ENCODE measurements around the gene PARP4. TPM values are rescaled to one million over a fixed set of nuclear protein-coding genes. Genes with fewer than 3 reads are reported as not detected.
"Not testable (repeated sequence)": the region's sequence is repeated elsewhere in the genome, so short reads cannot be mapped to it uniquely, and the experiment has no call there.

PARP4 gene
- total RNA-seq, 2 donors from 2014 or later, result 9.1 to 40.0 TPM

DNA sequence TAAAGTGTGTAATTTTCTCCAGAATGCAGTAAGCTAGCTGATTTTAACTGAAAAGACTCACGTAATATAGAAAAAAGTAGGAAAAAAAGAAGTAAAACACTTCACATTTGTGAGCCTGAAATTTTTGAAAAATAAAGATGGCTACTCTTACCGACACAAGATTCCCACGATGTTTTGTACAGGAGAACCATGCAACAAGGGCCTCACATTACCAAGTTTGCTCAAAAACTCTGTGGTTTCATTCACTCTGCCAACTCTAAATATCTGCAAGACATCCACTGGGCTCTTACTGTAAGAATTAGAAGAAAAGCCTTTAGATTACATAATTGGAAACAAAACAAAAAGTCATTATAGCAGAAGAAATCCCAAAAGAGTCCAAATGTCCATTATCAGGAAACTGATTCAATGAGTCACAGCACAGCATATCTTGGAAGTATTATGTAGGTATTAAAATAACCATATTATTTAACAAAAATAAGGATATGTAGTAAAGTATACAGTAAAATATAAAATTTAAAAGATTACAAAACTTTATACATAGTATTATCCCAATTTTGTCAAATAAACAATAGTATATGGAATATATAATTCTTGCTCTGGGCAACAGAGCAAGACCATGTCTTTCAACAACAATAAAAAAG is 26.4 kb downstream of the PARP4 start:
- ATAC-seq; H3K9me3 Mint-ChIP-seq; DNase-seq (ENCODE audit: low spot score in 2 of 2); H3K27ac Mint-ChIP-seq: not testable (repeated sequence)
- H3K36me3 Mint-ChIP-seq, result peaks cover 16 to 34% of the 10 kb centered on the region in 2 donors

DNA sequence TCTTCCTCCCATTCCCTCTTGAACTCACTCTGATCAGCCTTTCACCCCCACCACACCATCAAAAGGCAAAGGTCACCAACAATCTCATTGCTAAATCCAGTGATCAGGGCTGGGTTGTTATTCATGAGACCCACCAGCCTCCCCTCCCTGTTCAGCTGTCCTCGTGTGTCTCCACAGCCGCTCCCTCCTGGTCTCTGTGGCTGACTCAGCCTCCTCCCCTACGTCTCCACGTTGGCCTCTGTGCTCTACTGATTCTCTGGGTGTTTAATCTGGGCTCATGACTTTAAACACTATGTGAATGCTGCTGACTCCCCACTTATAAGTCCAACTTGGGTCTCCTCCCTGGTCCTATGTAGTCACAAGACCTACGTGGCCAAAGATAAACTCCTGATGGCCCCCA is 38.9 kb downstream of the PARP4 start:
- peaks cover 27 to 34% of the 10 kb centered on the region in 2 donors for H3K36me3 Mint-ChIP-seq
- DNase-seq (ENCODE audit: low spot score in 2 of 2), result no peak
- no peak for ATAC-seq
- H3K27ac Mint-ChIP-seq, result peak overlapping the region in 1 of 2 donors; percentile 66
- H3K9me3 Mint-ChIP-seq, result no peaks in the 10 kb centered on the region

DNA sequence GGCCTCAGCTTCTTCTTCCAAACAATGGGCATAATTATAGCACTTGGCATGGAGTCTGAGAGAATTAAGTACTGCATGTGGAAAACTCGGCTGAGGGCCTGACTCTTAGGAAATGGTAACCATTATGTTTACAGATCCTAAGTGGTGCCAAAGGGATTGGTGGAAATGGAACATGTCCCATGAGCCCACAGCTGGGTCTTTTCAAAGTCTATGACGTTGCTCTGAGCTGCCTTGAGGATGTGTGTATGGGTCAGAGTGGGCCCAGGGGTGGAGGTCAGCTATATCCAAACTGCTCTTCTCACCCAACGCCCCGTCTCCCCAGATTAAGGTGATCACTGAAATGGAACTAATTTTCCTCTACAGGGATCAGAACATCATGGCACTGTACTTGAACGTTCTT is 40.4 kb downstream of the PARP4 start:
- ATAC-seq, result not testable (repeated sequence)

DNA sequence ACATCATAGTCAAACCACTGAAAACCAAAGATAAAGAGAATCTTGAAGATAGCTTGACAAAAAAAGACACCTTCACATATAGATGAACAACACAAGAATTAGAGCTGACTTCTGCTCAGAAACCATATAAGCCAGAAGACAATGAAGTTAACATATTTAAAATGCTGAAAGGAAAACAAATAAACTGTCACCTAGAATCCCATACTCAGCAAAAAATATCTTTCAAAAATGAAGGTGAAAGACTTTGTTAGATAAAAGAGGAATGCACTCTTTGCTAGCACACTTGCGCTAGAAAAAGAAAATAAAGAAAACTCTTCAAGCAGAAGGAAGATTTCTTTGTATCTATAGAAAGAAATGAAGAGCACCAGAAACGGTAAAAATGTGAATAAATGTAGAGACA is 49.5 kb downstream of the PARP4 start:
- no peak for ATAC-seq
- Mint-ChIP-seq H3K36me3 (peaks cover 5 to 17% of the 10 kb centered on the region in 2 donors), H3K9me3 (no peaks in the 10 kb centered on the region), H3K27ac (peak overlapping the region in 1 of 2 donors; percentile 5)
- no peak for DNase-seq (ENCODE audit: low spot score in 2 of 2)

More for the DNA sequence above, 40.4 kb downstream of the PARP4 start:
- H3K27ac Mint-ChIP-seq; DNase-seq (ENCODE audit: low spot score in 2 of 2); H3K9me3 Mint-ChIP-seq: not testable (repeated sequence)
- H3K36me3 Mint-ChIP-seq, result peaks cover 33 to 49% of the 10 kb centered on the region in 2 donors

DNA sequence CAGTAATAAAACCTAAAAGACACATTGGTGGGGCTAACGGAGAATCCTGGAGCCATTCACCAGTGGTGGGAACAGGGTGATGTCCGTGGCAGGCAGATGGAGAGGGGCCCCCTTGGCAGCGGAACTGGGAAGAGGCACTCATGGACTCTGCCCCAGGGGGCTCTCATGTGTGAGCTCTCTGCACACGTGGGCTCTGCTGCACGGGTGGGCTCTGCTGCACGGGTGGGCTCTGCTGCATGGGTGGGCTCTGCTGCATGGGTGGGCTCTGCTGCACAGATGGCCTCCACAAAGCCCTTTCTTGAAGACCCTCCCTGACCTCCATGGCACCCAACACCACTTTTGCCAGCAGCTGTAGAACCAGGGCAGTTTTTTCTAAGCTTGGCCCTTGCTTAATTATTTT is 52.3 kb downstream of the PARP4 start:
- ATAC-seq (no peak), DNase-seq (ENCODE audit: low spot score in 2 of 2) (no peak)
- Mint-ChIP-seq H3K27ac (no peak overlapping the region), H3K9me3 (no peaks in the 10 kb centered on the region), H3K36me3 (peaks cover 0 to 2% of the 10 kb centered on the region in 2 donors)

DNA sequence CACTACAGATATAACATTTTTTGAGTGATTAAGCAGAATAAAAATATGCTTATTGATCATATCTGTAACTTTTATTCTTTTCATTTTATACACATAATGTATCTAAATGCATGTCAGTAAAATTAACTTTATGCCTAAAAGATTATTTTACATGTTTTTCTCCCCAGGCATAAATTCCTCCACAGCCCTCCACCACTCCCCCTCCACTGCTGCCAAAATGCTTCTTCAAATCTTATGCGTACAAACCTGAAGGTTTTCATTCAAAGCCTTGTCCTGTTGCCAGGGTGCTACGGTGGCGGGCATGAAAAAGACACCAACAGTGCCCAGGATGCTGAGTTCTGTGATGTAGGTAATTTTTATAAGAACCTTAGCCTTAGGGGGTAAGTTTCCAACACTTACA is 52.9 kb downstream of the PARP4 start:
- DNase-seq (ENCODE audit: low spot score in 2 of 2) (no peak), ATAC-seq (no peak)
- Mint-ChIP-seq H3K27ac (no peak overlapping the region), H3K9me3 (no peaks in the 10 kb centered on the region), H3K36me3 (peaks cover 0 to 3% of the 10 kb centered on the region in 2 donors)

DNA sequence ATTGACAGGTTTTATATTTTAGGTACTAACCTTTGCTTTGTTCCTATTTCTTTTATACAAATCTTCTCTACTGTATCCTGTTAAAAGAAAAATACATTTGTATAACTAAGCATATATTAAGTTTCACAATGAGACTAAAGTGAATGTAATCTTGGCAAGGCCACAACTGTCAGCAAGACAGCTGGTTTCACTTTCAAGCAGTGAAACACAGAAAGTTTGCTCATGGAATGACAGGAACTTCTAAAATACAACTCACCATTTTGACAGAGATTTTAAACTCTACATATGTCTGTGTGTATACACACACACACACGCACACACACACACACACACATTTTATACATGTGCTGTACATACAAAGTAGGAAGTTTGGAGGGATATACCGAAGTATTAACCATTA is 53.3 kb downstream of the PARP4 start:
- DNase-seq (ENCODE audit: low spot score in 2 of 2) (peak in 1 of 2 donors; percentile 7), ATAC-seq (peak; percentile 72 to 93)
- H3K9me3 Mint-ChIP-seq, result no peaks in the 10 kb centered on the region
- no peak overlapping the region for H3K27ac Mint-ChIP-seq
- peaks cover 0 to 5% of the 10 kb centered on the region in 2 donors for H3K36me3 Mint-ChIP-seq

DNA sequence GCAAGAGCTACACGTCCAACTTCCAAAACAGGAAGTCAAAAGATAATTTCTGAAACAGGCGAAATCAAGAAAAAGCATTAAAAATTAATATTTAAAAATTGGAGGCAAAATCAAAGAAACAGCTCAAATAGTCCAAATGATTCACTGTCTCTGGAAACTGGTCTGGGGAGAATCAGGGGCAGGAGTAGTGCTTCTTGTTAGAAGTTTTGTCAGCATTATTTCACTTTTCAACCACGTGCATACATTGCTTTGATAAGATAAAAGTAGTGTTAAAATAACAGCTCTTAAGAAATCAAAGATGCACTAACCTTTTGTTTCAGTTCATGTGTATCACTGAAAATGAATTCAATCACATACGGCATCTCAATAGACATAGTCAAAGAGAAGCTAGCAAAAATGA is 53.8 kb downstream of the PARP4 start:
- DNase-seq (ENCODE audit: low spot score in 2 of 2) (no peak), ATAC-seq (no peak)
- H3K36me3 Mint-ChIP-seq, result peaks cover 0 to 5% of the 10 kb centered on the region in 2 donors
- H3K9me3 Mint-ChIP-seq, result no peaks in the 10 kb centered on the region
- H3K27ac Mint-ChIP-seq, result no peak overlapping the region

DNA sequence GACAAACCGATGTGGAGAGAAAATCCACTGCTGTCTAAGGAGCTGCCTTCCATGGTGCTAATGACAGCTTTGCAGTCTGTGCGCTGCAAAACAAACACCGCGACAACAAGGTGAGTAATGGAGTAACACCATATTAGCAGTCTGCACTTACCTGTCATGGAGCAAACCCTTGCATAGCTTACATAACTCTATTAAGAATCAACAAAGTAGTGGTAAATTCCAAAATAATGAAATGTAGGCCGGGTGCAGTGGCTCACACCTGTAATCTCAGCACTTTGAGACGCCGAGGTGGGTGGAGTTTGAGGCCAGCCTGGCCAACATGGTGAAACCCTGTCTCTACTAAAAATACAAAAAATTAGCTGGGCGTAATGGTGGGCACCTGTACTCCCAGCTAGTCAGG is 56.2 kb downstream of the PARP4 start:
- H3K27ac Mint-ChIP-seq, result no peak overlapping the region
- peaks cover 0 to 5% of the 10 kb centered on the region in 2 donors for H3K36me3 Mint-ChIP-seq
- DNase-seq (ENCODE audit: low spot score in 2 of 2) (no peak), ATAC-seq (no peak)
- H3K9me3 Mint-ChIP-seq, result no peaks in the 10 kb centered on the region

DNA sequence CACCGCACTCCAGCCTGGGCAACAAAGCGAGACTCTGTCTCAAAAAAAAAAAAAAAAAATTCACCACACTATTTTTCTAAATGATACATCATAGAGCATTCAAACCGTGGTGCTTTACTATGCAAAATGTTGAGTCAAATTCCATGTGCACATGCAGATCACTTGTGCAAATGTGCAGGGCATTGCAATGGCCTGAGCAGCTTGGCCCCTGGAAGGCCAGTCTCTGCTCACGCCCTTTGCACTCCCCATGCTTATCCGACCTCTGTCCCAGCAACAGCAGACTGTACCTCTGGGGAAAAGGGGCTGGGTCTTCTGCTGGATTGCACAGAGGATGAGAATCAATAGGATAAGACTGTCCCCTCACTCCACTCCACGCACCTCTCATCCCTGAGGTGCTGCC is 58.5 kb downstream of the PARP4 start:
- Mint-ChIP-seq H3K27ac (no peak overlapping the region), H3K9me3 (no peaks in the 10 kb centered on the region), H3K36me3 (peaks cover 0 to 5% of the 10 kb centered on the region in 2 donors)
- ATAC-seq (no peak), DNase-seq (ENCODE audit: low spot score in 2 of 2) (no peak)

DNA sequence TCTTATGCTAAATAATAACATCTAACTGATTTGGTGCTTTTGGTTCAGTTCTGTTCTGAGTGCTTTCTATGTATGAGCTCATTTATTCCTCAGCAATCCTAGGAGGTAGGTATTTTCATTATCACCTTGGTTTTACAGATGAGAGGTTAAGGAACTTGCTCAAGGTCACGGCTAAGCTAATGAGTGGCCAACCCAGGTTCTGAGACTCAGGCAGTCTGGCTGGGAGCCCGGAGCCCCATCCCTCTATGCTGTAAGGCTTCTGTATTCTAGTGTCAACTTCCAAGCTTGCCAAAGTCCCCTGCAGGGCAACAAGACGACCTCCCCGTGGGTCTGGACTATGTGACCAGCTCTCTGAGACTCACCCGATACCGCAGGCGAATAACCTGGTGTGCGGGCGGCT is 60.5 kb downstream of the PARP4 start:
- no peak for DNase-seq (ENCODE audit: low spot score in 2 of 2)
- H3K36me3 Mint-ChIP-seq, result peaks cover 5 to 16% of the 10 kb centered on the region in 2 donors
- no peak for ATAC-seq

DNA sequence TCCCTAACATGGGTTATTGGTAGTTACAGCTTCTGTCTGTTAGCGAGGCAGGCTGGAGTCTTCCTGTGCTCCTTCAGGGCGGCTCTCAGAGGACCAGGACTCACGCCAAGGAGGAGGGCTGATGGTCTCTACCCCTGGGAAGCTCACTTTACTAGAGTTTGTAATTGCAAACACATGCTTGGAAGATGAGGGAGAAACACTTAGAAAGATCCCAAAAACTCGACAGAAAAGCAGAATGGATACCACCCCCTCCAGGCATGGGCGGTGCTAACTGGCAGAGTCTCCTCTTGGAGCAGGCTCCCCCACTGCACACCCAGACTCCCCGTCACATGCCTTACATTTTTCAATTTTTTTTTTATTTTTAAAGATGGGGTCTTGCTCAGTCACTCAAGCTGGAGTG is 62.0 kb downstream of the PARP4 start:
- peak overlapping the region in 1 of 2 donors; percentile 5 for H3K27ac Mint-ChIP-seq
- H3K36me3 Mint-ChIP-seq, result peaks cover 11 to 16% of the 10 kb centered on the region in 2 donors
- DNase-seq (ENCODE audit: low spot score in 2 of 2) (no peak), ATAC-seq (no peak)
- H3K9me3 Mint-ChIP-seq, result no peaks in the 10 kb centered on the region

More for the DNA sequence above, 60.5 kb downstream of the PARP4 start:
- Mint-ChIP-seq H3K9me3 (no peaks in the 10 kb centered on the region), H3K27ac (no peak overlapping the region)

DNA sequence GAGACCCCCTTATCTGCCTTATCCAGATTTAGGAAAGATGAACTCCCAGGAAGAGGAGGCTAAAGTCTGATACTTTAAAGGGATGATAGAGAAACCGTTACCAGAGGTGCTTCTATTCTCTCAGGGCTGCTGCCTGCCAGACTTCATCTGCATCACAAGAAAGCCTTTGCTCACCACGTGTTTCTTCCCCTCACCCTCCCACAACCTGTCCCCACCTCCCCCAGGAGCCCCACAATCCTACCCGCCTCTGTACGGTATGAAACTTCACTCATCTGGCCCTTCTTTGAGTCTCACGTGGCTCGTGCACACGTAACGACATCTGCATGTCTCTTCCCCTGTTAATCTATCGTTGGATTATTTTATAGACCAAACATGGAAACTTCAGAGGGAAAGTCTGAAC is 67.7 kb downstream of the PARP4 start:
- H3K36me3 Mint-ChIP-seq, result peaks cover 11 to 27% of the 10 kb centered on the region in 2 donors
- H3K27ac Mint-ChIP-seq; DNase-seq (ENCODE audit: low spot score in 2 of 2); H3K9me3 Mint-ChIP-seq; ATAC-seq: not testable (repeated sequence)

DNA sequence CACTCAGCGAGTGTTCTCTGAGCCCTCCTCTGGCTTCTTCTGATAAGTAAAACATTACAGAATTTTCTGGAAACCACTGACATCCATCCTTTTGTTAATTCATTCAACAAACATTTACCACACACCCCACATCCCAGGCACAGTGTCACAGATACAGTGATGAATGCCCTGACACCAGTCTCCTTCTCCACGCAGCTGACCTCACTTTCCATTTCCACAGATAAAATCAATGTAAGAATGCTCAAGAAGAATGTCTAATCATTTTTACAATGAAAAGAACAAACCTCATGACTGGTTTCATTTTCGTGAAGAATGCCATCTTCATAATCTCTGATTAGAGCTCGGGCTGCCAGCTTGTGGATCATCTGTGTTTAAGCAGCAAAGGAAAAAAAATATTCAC is 69.2 kb downstream of the PARP4 start:
- no peaks in the 10 kb centered on the region for H3K9me3 Mint-ChIP-seq
- H3K36me3 Mint-ChIP-seq, result peaks cover 15 to 25% of the 10 kb centered on the region in 2 donors
- no peak for DNase-seq (ENCODE audit: low spot score in 2 of 2)
- peak overlapping the region in 1 of 2 donors; percentile 45 for H3K27ac Mint-ChIP-seq
- ATAC-seq, result no peak

DNA sequence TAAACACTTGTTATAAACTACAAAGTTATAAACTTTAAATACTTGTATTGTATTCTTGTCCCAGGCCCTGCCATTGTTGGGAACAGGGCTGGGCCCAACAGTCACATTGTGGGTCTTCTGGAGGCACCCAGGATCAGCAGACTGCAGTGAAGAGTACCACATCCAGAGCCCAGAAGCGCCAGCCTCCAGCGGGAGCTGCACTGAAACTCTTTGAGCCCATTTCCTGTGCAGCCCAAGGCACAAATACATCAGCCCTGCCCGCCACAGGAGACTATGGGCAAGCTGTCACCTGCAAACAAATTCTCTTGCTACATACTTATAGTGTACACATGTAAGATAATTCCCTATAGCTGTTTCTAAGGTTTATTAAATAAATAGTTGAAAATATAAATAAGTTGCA is 86.5 kb downstream of the PARP4 start:
- peaks cover 19 to 34% of the 10 kb centered on the region in 2 donors for H3K36me3 Mint-ChIP-seq

DNA sequence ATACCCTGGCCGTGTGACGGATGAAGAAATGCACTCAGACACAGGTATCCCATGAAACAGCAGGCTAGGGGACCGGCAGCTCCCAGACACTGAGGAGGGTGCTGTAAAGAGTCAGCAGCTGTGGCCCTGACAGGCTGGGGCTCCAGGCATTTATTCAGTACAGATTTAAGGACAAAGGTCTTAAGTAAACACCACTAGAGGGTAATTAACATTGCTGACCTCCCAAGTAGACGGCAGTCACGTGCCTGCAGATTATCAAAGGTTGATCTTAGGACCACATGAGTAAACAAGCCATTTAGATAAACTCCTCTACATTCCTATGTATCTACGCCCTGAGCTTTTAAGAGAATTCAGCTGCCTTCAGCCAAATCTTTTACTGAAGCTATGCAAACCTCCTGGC is 92.9 kb downstream of the PARP4 start:
- not testable (repeated sequence) for ATAC-seq; H3K27ac Mint-ChIP-seq; DNase-seq (ENCODE audit: low spot score in 2 of 2); H3K9me3 Mint-ChIP-seq
- H3K36me3 Mint-ChIP-seq, result peaks cover 27 to 28% of the 10 kb centered on the region in 2 donors

More for the DNA sequence above, 86.5 kb downstream of the PARP4 start:
- H3K9me3 Mint-ChIP-seq; H3K27ac Mint-ChIP-seq; ATAC-seq; DNase-seq (ENCODE audit: low spot score in 2 of 2): not testable (repeated sequence)

DNA sequence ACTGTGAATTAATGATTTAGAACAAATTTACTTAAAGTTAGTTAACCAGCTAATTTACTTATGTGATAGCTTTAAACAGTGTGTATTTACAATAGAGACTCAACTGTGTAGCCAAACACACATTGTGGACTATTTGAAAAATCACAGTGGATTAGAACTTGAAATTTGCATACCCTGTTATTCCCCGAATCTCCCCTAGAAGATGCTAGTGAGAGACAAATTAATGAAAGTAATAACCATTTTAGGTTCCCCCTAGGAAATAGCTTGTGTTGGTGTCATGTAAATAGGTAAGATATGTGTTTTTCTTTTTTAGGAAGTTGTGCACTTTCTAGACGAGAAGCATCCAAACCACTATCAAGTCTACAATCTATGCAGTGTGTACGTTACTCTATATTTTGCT is 104.7 kb downstream of the PARP4 start:
- H3K27ac Mint-ChIP-seq, result no peak overlapping the region
- DNase-seq (ENCODE audit: low spot score in 2 of 2) (no peak), ATAC-seq (no peak)
- H3K36me3 Mint-ChIP-seq, result no peaks in the 10 kb centered on the region
- no peaks in the 10 kb centered on the region for H3K9me3 Mint-ChIP-seq

DNA sequence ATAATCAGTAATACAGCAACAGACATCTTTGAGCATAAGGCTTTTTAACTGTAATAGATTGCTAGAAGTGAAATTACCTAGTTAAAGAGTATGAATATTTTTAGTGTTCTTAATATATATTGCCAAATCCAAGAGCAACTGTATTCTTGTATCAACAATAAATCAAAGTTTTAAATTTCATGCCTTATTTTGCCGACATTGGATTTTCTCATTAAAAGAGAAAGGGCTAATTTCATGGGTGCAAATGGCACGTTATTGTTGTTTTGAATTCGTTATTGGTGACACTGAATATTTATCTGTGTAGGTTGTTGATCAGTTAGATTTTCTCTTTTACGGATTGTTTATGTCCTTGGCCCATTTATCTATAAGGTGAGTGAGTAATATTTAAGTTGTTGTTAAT is 106.1 kb downstream of the PARP4 start:
- H3K9me3 Mint-ChIP-seq, result no peaks in the 10 kb centered on the region

More for the DNA sequence above, 106.1 kb downstream of the PARP4 start:
- DNase-seq (ENCODE audit: low spot score in 2 of 2), result no peak
- no peaks in the 10 kb centered on the region for H3K36me3 Mint-ChIP-seq
- no peak overlapping the region for H3K27ac Mint-ChIP-seq
- no peak for ATAC-seq
